GM19438 (cell line): ENCODE results near the gene CAMTA1.

Source experiments
- ATAC-seq: cut with Tn5 transposase; IDR thresholded peaks from one replicate; pipeline ENCODE4 v1.9.1; 2021; ENCODE audit warnings: low read depth; ENCODE audit not compliant: unreplicated experiment

The CAMTA1 gene

GRCh38 chr1:7550261-7550865 lies 765.1 kb downstream of the CAMTA1 start:
- no peak for ATAC-seq

GRCh38 chr1:7550981-7551380 lies 765.7 kb downstream of the CAMTA1 start:
- no peak for ATAC-seq

GRCh38 chr1:7551442-7551841 lies 766.2 kb downstream of the CAMTA1 start:
- no peak for ATAC-seq

- no peak for ATAC-seq
Observed at GRCh38 chr1:7552402-7552801, 767.1 kb downstream of the CAMTA1 start.

GRCh38 chr1:7553042-7553690 lies 767.9 kb downstream of the CAMTA1 start:
- ATAC-seq: no peak

- no peak for ATAC-seq
Observed at GRCh38 chr1:7554385-7555235, 769.4 kb downstream of the CAMTA1 start.

GRCh38 chr1:7555391-7556185 lies 770.3 kb downstream of the CAMTA1 start:
- ATAC-seq: no peak

- ATAC-seq: no peak
Observed at GRCh38 chr1:7557301-7557891, 772.1 kb downstream of the CAMTA1 start.

- ATAC-seq: no peak
Observed at GRCh38 chr1:7558041-7558461, 772.8 kb downstream of the CAMTA1 start.

- ATAC-seq: no peak
Observed at GRCh38 chr1:7558481-7558880, 773.2 kb downstream of the CAMTA1 start.

GRCh38 chr1:7558921-7559869 lies 773.9 kb downstream of the CAMTA1 start:
- no peak for ATAC-seq

GRCh38 chr1:7560128-7560527 lies 774.9 kb downstream of the CAMTA1 start:
- no peak for ATAC-seq

- ATAC-seq: no peak
Observed at GRCh38 chr1:7560601-7561181, 775.4 kb downstream of the CAMTA1 start.

- no peak for ATAC-seq
Observed at GRCh38 chr1:7561331-7561921, 776.2 kb downstream of the CAMTA1 start.

- no peak for ATAC-seq
Observed at GRCh38 chr1:7561936-7562728, 776.9 kb downstream of the CAMTA1 start.

GRCh38 chr1:7562729-7563605 lies 777.7 kb downstream of the CAMTA1 start:
- ATAC-seq: no peak

- ATAC-seq: no peak
Observed at GRCh38 chr1:7564137-7564536, 778.9 kb downstream of the CAMTA1 start.
